ENCODE measurements around the gene FAM81B. TPM values are rescaled to one million over a fixed set of nuclear protein-coding genes. Genes with fewer than 3 reads are reported as not detected.

FAM81B gene
- total RNA-seq, 4 donors from 2014 or later = not detected

DNA sequence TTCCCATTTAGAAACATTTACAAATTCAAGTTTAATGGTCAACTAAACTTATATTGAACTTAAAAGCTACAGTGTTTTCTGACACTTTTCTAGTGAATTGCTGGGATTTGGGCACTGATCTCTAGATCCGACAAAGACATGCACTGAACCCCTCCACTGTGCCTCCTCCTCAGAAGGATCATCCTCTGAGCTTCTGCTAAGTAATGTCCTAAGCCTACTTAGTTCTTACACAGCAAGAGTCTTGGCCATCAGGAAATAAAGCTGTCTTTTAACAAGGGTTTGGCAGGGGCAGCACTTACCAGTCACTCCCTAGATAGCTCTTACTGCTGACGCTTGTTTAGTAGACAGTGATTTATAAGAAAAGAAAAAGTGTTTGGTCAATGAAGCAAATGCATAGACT lies 50.5 kb downstream of the FAM81B start:
- 48% methylated on average over 2 of the region's 2 CpGs for WGBS
- intact Hi-C loops (cut with DNase I) = no loop called here
- Histone ChIP-seq H3K9me3 (no peaks in the 10 kb centered on the region), H3K27ac (replicated peaks in 1 of 4) (no peak overlapping the region), H3K36me3 (no peaks in the 10 kb centered on the region), H3K4me3 (no peak overlapping the region), H3K27me3 (peaks cover 0 to 7% (median 0%) of the 10 kb centered on the region in 4 donors), H3K4me1 (no peaks in the 10 kb centered on the region)
- no peak for DNase-seq (ENCODE audit: extremely low spot score)
- TF ChIP-seq POLR2A (IDR thresholded peaks at IDR 0.05; ENCODE audit: low read depth) (no peak), POLR2AphosphoS5 (IDR thresholded peaks at IDR 0.05) (no peak), EP300 (IDR thresholded peaks at IDR 0.05) (no peak)
- TF ChIP-seq, protein P1, sequence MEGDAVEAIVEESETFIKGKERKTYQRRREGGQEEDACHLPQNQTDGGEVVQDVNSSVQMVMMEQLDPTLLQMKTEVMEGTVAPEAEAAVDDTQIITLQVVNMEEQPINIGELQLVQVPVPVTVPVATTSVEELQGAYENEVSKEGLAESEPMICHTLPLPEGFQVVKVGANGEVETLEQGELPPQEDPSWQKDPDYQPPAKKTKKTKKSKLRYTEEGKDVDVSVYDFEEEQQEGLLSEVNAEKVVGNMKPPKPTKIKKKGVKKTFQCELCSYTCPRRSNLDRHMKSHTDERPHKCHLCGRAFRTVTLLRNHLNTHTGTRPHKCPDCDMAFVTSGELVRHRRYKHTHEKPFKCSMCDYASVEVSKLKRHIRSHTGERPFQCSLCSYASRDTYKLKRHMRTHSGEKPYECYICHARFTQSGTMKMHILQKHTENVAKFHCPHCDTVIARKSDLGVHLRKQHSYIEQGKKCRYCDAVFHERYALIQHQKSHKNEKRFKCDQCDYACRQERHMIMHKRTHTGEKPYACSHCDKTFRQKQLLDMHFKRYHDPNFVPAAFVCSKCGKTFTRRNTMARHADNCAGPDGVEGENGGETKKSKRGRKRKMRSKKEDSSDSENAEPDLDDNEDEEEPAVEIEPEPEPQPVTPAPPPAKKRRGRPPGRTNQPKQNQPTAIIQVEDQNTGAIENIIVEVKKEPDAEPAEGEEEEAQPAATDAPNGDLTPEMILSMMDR (IDR thresholded peaks at IDR 0.05) = no peak

DNA sequence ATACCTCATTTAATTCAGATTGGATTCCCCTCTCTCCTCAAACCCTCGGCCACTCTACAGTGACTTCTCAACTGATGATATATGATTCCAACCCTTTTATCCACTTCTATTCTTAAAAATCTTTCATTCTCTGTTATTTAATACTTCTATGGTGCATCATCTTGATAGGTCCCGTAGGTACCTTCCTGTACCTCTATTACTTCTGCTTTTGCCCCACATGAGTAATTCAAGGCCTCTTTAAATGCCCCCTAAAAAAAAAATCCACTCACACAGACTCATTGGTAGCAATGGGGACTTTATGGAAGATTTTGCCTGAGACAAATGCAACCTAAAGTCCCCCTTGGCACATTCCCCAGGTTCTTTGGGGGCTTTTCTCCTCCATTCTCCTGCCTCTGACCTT lies 54.3 kb downstream of the FAM81B start:
- H3K27me3 ChIP-seq = peaks cover 0 to 7% (median 0%) of the 10 kb centered on the region in 4 donors
- intact Hi-C loops (cut with DNase I) = no loop called here
- no peak overlapping the region for H3K4me3 ChIP-seq
- H3K4me1 ChIP-seq = no peaks in the 10 kb centered on the region
- no peak overlapping the region for H3K27ac ChIP-seq (replicated peaks in 1 of 4)
- TF ChIP-seq POLR2AphosphoS5 (IDR thresholded peaks at IDR 0.05) (no peak), POLR2A (IDR thresholded peaks at IDR 0.05; ENCODE audit: low read depth) (no peak), EP300 (IDR thresholded peaks at IDR 0.05) (no peak)
- TF ChIP-seq, protein P1 (IDR thresholded peaks at IDR 0.05) = no peak
- H3K36me3 ChIP-seq = no peaks in the 10 kb centered on the region
- 81% methylated on average over 2 of the region's 2 CpGs for WGBS
- H3K9me3 ChIP-seq = no peaks in the 10 kb centered on the region
- no peak for DNase-seq (ENCODE audit: extremely low spot score)

DNA sequence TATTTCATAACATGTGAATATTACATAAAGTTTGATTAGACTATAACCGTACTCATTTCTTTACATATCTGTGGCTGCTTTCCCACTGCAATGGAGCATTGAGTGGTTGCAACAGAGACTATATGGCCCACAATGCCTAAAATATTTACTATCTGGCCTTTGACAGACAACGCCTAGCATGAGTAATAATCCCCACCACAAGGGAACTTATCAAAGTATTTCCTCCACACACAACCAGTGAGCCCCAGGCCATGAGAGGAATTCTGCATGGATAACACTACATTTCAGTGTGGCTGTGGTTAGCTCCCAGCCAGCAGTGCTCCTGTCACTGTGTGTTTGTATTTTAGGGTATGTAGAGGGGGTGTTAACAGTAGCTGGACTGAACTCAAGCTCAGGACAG lies 54.8 kb downstream of the FAM81B start:
- Histone ChIP-seq H3K9me3 (no peaks in the 10 kb centered on the region), H3K4me3 (no peak overlapping the region), H3K36me3 (no peaks in the 10 kb centered on the region), H3K27me3 (peaks cover 0 to 4% (median 0%) of the 10 kb centered on the region in 4 donors), H3K27ac (replicated peaks in 1 of 4) (no peak overlapping the region), H3K4me1 (no peaks in the 10 kb centered on the region)
- TF ChIP-seq EP300 (IDR thresholded peaks at IDR 0.05) (no peak), POLR2AphosphoS5 (IDR thresholded peaks at IDR 0.05) (no peak), POLR2A (IDR thresholded peaks at IDR 0.05; ENCODE audit: low read depth) (no peak)
- TF ChIP-seq, protein P1 (IDR thresholded peaks at IDR 0.05) = no peak
- WGBS = 81% methylated on average over 2 of the region's 2 CpGs
- no peak for DNase-seq (ENCODE audit: extremely low spot score)
- intact Hi-C loops (cut with DNase I) = no loop called here

DNA sequence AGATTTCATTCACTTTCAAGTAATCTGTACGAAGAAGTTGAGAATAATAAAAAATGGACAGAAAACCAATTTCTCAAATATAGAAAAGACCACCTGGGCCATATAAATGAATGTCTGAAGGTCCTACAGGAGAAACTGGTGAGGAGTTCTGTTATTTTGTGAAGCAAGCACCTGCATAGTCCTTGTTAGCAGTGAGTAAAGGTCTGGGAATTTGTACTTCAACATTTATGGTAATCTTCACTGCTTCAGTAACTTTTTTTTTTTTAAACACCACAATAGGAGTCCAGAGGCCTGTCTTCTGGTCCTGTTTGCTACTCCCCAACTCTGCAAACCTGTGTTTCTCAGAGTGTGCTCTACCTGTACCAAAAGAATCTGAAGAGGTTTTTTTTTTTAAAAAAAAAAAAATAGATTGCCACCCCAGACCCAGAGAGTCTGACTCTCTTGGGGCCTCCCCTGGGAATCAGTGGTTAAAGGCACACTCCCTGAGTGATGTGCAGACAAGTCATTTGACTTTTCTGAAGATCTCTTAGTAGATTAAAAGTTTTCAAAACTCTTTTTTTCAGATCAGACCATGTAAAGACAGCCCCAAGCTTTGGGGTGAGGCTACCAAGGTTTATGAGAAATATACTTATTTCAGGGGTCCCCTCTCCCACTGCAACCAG lies 55.5 kb downstream of the FAM81B start:
- H3K27me3 ChIP-seq = no peaks in the 10 kb centered on the region
- H3K36me3 ChIP-seq = no peaks in the 10 kb centered on the region
- no peak for DNase-seq (ENCODE audit: extremely low spot score)
- H3K27ac ChIP-seq (replicated peaks in 1 of 4) = no peak overlapping the region
- H3K4me3 ChIP-seq = no peak overlapping the region
- no peak for TF ChIP-seq POLR2A (IDR thresholded peaks at IDR 0.05; ENCODE audit: low read depth)
- TF ChIP-seq, protein P1 (IDR thresholded peaks at IDR 0.05) = no peak
- no peak for TF ChIP-seq POLR2AphosphoS5 (IDR thresholded peaks at IDR 0.05)
- TF ChIP-seq EP300 (IDR thresholded peaks at IDR 0.05) = no peak
- no peaks in the 10 kb centered on the region for H3K9me3 ChIP-seq
- WGBS = 82% methylated on average over 1 of the region's 1 CpG
- intact Hi-C loops (cut with DNase I) = no loop called here
- no peaks in the 10 kb centered on the region for H3K4me1 ChIP-seq

DNA sequence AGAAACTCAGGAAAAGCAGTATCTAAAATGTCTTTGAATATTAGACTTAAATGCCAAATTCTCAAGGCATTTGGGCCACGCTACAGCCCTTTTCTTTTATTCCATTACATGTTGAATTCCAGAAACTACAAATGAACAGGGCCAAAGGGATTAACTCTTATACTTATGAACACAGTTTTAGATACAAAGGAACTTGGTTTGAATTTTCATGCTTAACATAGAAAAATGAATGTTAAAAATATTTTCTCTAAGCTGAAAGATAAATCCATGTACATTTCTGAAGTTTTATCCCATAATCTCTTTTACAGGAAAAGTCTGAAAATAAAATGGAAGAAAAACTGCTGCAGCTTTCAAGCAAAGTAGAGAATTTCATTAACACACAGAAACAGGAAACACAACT lies 56.8 kb downstream of the FAM81B start:
- Histone ChIP-seq H3K4me3 (no peak overlapping the region), H3K36me3 (no peaks in the 10 kb centered on the region), H3K9me3 (no peaks in the 10 kb centered on the region), H3K27ac (replicated peaks in 1 of 4) (no peak overlapping the region), H3K4me1 (no peaks in the 10 kb centered on the region), H3K27me3 (no peaks in the 10 kb centered on the region)
- 84% methylated on average over 1 of the region's 1 CpG for WGBS
- DNase-seq (ENCODE audit: extremely low spot score) = no peak
- intact Hi-C loops (cut with DNase I) = no loop called here
- TF ChIP-seq EP300 (IDR thresholded peaks at IDR 0.05) (no peak), POLR2A (IDR thresholded peaks at IDR 0.05; ENCODE audit: low read depth) (no peak), POLR2AphosphoS5 (IDR thresholded peaks at IDR 0.05) (no peak)
- TF ChIP-seq, protein P1 (IDR thresholded peaks at IDR 0.05) = no peak

Data from esophagus muscularis mucosa (tissue), 4 donors.